Vagina (tissue), 2 donors: Measurements from ENCODE around the gene NFE2L2. TPM values are rescaled to one million over a fixed set of nuclear protein-coding genes. Genes with fewer than 3 reads are reported as not detected.

ENCODE experiments used
- DNase-seq, 2 donors: peaks; one replicate each; pipeline ENCODE4 v3.0.0-alpha.2; 2017; ENCODE audit errors: extremely low spot score in 2 of 2
- H3K27ac ChIP-seq: fragments of 200-600 bp; sonication (generic); one replicate; pipeline ENCODE4 v1.5.1; 2019
- H3K27me3 ChIP-seq: fragments of 200-600 bp; sonication (generic); one replicate; pipeline ENCODE4 v1.5.1; 2019
- H3K36me3 ChIP-seq, 2 donors: fragments of 200-600 bp; sonication (generic); one replicate each; pipeline ENCODE4 v1.5.1; 2017 to 2019
- H3K4me1 ChIP-seq: fragments of 200-600 bp; sonication (generic); one replicate; pipeline ENCODE4 v1.5.1; 2019
- H3K4me3 ChIP-seq, 2 donors: fragments of 200-600 bp; sonication (generic); 1 replicate in 1 of 2; 2 replicates in 1 of 2; pipeline ENCODE4 v1.5.1; 2016 to 2019
- H3K9me3 ChIP-seq: fragments of 200-600 bp; sonication (generic); one replicate; pipeline ENCODE4 v1.5.1; 2019
- POLR2A ChIP-seq, 2 donors: fragments of 450-650 bp; IDR thresholded peaks; one replicate each; pipeline ENCODE4 v1.6.1; 2017; ENCODE audit warnings: antibody characterized with exemption in 2 of 2, mild to moderate bottlenecking in 2 of 2, moderate library complexity in 2 of 2
- POLR2AphosphoS5 ChIP-seq, 2 donors: sonication (generic); formaldehyde crosslinking; IDR thresholded peaks; one replicate each; pipeline ENCODE4 v1.9.0; 2017; ENCODE audit warnings: antibody characterized with exemption in 2 of 2, mild to moderate bottlenecking in 2 of 2, low read depth in 1 of 2; ENCODE audit not compliant: insufficient read depth in 1 of 2
- intact Hi-C: fragments of 100-400 bp; cut with DNase I; formaldehyde crosslinking; loops from one replicate; pipeline ENCODE4 v1.15.1; 2023
- total RNA-seq: library from RNA; depleted of rRNA; stranded (reverse); fragments of >200 nt; gene quantifications from one replicate; pipeline ENCODE4 v1.2.3, GENCODE V29; 2016
- TF ChIP-seq, protein P1 (sequence below), 3 experiments: fragments of 450-650 bp in 2 of 3; fragments of 200-600 bp in 1 of 3; sonication (generic) in 1 of 3; IDR thresholded peaks; one replicate each; pipeline ENCODE4 v1.5.1; 2017 to 2019; ENCODE audit warnings: antibody characterized with exemption in 3 of 3, mild to moderate bottlenecking in 2 of 3, moderate library complexity in 2 of 3

NFE2L2 gene
- total RNA-seq, 1 donor from 2014 or later: 147 TPM

DNA sequence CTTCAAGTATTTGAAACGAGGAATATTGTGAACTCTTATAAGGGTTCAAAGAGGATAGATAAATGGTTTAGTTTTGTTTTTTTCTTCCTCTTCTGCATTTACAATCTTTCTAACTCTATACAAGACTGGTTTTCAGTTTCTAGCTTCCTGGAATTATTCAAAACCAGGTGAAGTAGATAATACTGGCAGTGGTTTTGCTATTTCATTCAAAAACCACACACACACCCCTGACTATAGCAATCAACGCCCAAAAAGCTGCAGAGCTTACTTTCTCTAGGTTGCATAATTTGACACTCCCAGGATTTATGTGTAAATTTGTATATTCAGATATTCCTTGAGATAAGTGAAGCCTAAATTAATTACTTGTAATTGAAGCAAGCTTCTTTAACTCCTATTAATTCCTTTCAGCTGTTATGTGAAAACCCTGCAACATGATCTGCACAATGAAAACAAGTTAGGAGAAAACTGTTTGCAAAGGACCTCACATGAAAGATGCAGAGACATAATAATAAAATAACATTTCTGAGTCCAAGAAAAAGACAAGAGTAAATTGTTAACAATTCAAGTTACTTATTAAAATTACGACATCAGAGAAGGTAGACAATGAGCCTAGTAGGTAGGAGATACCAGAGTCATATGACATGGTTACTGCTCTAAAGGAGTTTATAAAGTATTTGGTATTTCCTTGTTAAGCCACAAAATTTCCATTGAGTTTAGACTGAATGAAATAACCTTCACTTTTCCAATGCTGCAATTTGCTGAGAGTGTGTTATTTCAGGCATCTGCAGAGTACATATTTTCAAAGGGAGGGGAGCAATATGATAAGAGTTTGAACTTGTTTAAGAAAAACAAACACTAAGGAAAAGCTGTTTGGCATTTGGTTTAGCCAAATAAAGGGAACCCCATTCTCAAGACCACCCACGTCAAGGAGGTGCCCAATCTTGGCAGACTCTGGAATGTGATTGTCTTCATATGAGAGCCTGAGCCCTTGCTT, 1.6 kb upstream of the NFE2L2 start:
- Histone ChIP-seq H3K36me3 (no peaks in the 10 kb centered on the region), H3K4me1 (peaks cover 48% of the 10 kb centered on the region), H3K9me3 (no peaks in the 10 kb centered on the region), H3K27me3 (no peaks in the 10 kb centered on the region), H3K27ac (peak overlapping the region; percentile 100), H3K4me3 (peak overlapping the region; percentile 74 to 97)
- TF ChIP-seq POLR2AphosphoS5 (IDR thresholded peaks at IDR 0.05; ENCODE audit: insufficient read depth in 1 of 2, low read depth in 1 of 2): no peak
- TF ChIP-seq, protein P1, sequence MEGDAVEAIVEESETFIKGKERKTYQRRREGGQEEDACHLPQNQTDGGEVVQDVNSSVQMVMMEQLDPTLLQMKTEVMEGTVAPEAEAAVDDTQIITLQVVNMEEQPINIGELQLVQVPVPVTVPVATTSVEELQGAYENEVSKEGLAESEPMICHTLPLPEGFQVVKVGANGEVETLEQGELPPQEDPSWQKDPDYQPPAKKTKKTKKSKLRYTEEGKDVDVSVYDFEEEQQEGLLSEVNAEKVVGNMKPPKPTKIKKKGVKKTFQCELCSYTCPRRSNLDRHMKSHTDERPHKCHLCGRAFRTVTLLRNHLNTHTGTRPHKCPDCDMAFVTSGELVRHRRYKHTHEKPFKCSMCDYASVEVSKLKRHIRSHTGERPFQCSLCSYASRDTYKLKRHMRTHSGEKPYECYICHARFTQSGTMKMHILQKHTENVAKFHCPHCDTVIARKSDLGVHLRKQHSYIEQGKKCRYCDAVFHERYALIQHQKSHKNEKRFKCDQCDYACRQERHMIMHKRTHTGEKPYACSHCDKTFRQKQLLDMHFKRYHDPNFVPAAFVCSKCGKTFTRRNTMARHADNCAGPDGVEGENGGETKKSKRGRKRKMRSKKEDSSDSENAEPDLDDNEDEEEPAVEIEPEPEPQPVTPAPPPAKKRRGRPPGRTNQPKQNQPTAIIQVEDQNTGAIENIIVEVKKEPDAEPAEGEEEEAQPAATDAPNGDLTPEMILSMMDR (IDR thresholded peaks at IDR 0.05): no peak
- no peak for TF ChIP-seq POLR2A (IDR thresholded peaks at IDR 0.05)
- intact Hi-C loops: loop anchor here (2.0 kb wide), 1 partner anchor 53 kb away; the partner anchor contains the start of gene HNRNPA3
- DNase-seq: no peak

DNA sequence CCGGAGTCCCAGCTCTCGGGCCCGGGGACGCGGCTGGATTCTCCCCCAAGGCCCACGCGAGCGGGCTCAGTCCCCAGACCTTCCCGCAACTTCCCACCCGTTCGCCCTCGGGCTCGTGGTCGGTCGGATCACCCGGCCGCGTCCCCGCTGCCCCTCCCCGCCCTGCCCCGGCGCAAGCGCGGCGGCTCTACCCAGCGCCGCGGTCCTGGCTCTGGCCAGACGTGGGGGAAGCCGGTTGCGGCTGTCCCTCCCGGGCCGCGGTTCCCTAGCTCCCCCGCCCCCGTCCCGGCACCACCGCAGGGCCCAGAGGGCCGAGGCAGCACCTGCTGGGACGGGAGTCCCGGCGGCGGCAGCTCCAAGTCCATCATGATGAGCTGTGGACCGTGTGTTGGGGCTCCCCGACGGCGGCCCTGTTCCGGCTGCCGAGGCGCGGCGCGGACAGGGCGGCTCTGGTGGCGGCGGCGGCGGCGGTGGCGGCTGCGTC, 276 bp downstream of the NFE2L2 start:
- no peak for DNase-seq
- Histone ChIP-seq H3K9me3 (no peaks in the 10 kb centered on the region), H3K4me3 (peak overlapping the region; percentile 74 to 97), H3K36me3 (no peaks in the 10 kb centered on the region), H3K4me1 (peaks cover 55% of the 10 kb centered on the region), H3K27ac (peak overlapping the region; percentile 100), H3K27me3 (no peaks in the 10 kb centered on the region)
- intact Hi-C loops: loop anchor here (2.0 to 5.0 kb wide), 3 partner anchors 51 to 97 kb away; partner anchors contain the start of gene HNRNPA3
- TF ChIP-seq POLR2AphosphoS5 (IDR thresholded peaks at IDR 0.05; ENCODE audit: insufficient read depth in 1 of 2, low read depth in 1 of 2): no peak
- TF ChIP-seq POLR2A (IDR thresholded peaks at IDR 0.05): peak in 1 of 2 donors; percentile 54

DNA sequence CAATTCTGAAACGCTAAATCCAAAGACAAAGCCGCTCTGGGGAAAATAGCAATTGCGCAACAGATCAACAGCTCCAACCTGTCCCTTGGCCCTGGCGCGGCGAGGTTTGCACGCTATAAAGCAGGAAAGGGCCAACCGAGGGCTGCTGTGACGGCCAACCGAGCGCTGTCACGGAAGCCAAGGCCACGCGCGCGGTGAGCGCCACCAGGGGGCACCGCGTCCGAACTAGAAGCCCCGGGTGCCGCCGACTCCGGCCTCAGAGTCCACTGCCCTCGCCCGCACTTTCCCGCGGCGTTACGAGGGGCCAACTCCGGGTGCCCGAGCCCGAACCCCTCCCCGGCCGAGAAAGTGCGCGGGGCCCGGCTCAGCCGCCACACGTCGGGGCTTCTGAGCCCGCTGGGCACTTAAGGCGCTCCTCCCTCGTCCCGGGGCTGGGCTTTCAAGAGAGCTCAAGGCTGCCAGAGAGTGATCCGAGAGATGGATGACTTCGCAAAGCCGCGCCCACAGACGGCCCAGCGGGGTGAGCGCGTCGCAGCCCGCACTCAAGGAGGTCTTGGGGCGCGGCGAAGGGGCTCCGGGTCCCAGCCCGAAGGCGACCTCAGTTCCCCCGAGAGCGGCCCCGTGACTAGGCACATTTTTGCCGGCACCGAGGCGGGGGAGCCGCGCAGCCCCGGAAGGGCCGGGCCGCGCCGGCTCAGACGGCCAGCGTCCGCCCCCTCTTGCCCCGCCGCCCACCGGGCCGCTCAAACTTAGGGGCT, 897 bp downstream of the NFE2L2 start:
- Histone ChIP-seq H3K27me3 (no peaks in the 10 kb centered on the region), H3K9me3 (no peaks in the 10 kb centered on the region), H3K4me3 (peak overlapping the region; percentile 74 to 97), H3K4me1 (peaks cover 59% of the 10 kb centered on the region), H3K27ac (peak overlapping the region; percentile 100), H3K36me3 (no peaks in the 10 kb centered on the region)
- DNase-seq: peak; percentile 98
- intact Hi-C loops: loop anchor here (2.0 to 5.0 kb wide), 3 partner anchors 51 to 96 kb away; partner anchors contain the start of gene HNRNPA3
- peak in 1 of 2 donors; percentile 48 for TF ChIP-seq POLR2A (IDR thresholded peaks at IDR 0.05)
- TF ChIP-seq POLR2AphosphoS5 (IDR thresholded peaks at IDR 0.05; ENCODE audit: insufficient read depth in 1 of 2, low read depth in 1 of 2): peak; percentile 96 to 98
- TF ChIP-seq, protein P1 (IDR thresholded peaks at IDR 0.05): peak; percentile 50 to 92 (median 68)

DNA sequence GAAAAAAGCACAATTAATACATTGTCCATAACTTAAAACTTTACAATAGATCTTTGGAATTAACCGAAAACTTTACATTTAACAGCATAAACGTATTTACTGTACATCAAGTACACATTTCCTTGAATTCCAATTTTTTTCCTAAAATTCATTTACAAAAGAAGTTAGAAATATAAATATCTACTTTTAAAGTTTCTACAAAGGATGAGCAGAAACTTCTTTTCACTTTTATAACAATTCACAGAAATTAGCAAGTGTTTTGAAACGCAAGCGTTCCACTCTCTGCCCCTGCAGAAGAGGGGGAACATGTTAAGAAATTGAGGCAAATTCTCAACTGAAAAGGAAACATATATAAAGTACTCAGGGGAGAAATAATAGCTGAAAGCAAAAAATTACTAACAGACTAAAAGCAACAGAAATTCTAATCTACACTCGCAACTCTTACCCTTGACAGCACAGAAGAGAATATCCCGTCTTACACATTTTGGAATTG, 1.5 kb downstream of the NFE2L2 start:
- intact Hi-C loops: loop anchor here (5.0 kb wide), 2 partner anchors 69 to 96 kb away; no protein-coding TSS in a partner anchor
- peaks cover 62% of the 10 kb centered on the region for H3K4me1 ChIP-seq
- H3K9me3 ChIP-seq: no peaks in the 10 kb centered on the region

More for the DNA sequence above, 1.5 kb downstream of the NFE2L2 start:
- Histone ChIP-seq H3K27ac (peak overlapping the region; percentile 100), H3K36me3 (peaks cover 0 to 4% of the 10 kb centered on the region in 2 donors), H3K4me3 (peak overlapping the region; percentile 74 to 97), H3K27me3 (no peaks in the 10 kb centered on the region)
- TF ChIP-seq POLR2AphosphoS5 (IDR thresholded peaks at IDR 0.05; ENCODE audit: insufficient read depth in 1 of 2, low read depth in 1 of 2) (no peak), POLR2A (IDR thresholded peaks at IDR 0.05) (no peak)
- TF ChIP-seq, protein P1 (IDR thresholded peaks at IDR 0.05): no peak
- DNase-seq: no peak
